ENCODE measurements around the gene SMCO4.

SMCO4 gene

DNA sequence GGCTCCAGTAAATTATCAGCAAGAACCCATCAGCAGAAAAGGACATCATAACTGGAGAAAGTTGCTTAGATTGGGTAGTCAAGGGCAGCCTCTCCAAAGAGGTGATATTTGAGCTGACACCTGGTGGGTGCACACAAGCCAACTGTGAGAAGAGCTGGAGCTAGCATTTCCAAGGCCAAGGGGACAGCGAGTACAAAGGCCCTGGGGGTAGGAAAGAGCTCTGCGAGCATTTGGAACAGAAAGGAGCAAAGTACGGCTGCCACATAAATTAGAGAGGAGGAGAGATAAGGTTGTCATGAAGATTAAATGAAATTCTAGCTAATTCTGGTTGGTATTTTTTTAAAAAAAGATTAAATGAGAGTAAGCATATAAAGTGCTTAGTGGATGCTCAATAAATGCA lies 21.7 kb upstream of the SMCO4 start:
- POLR2A ChIA-PET (ENCODE audit: low non-redundant PET): no interaction called here
- TF ChIP-seq, protein P1, sequence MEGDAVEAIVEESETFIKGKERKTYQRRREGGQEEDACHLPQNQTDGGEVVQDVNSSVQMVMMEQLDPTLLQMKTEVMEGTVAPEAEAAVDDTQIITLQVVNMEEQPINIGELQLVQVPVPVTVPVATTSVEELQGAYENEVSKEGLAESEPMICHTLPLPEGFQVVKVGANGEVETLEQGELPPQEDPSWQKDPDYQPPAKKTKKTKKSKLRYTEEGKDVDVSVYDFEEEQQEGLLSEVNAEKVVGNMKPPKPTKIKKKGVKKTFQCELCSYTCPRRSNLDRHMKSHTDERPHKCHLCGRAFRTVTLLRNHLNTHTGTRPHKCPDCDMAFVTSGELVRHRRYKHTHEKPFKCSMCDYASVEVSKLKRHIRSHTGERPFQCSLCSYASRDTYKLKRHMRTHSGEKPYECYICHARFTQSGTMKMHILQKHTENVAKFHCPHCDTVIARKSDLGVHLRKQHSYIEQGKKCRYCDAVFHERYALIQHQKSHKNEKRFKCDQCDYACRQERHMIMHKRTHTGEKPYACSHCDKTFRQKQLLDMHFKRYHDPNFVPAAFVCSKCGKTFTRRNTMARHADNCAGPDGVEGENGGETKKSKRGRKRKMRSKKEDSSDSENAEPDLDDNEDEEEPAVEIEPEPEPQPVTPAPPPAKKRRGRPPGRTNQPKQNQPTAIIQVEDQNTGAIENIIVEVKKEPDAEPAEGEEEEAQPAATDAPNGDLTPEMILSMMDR (conservative IDR thresholded peaks at IDR 0.05; ENCODE audit: low read depth): no peak

GRCh38 chr11:93563857-93564256 lies 20.7 kb upstream of the SMCO4 start:
- ChIA-PET CTCF (no interaction called here), POLR2A (ENCODE audit: low non-redundant PET) (no interaction called here)
- TF ChIP-seq, protein P1 (conservative IDR thresholded peaks at IDR 0.05; ENCODE audit: low read depth): no peak
- no peak overlapping the region for H3K27ac ChIP-seq
- DNase-seq (ENCODE audit: low spot score): no peak

More for the DNA sequence above, 21.7 kb upstream of the SMCO4 start:
- CTCF ChIA-PET: interaction anchor here (0.6 kb wide), 1 partner anchor 58 kb away, joined by 4 read pairs; no protein-coding TSS in a partner anchor
- no peak for DNase-seq (ENCODE audit: low spot score)
- no peak overlapping the region for H3K27ac ChIP-seq

GRCh38 chr11:93560199-93560932 lies 17.2 kb upstream of the SMCO4 start:
- ChIA-PET POLR2A (ENCODE audit: low non-redundant PET) (no interaction called here), CTCF (interaction anchor here (0.6 kb wide), 1 partner anchor 94 kb away, joined by 4 read pairs; no protein-coding TSS in a partner anchor)
- TF ChIP-seq, protein P1 (conservative IDR thresholded peaks at IDR 0.05; ENCODE audit: low read depth): no peak
- no peak overlapping the region for H3K27ac ChIP-seq
- no peak for DNase-seq (ENCODE audit: low spot score)

DNA sequence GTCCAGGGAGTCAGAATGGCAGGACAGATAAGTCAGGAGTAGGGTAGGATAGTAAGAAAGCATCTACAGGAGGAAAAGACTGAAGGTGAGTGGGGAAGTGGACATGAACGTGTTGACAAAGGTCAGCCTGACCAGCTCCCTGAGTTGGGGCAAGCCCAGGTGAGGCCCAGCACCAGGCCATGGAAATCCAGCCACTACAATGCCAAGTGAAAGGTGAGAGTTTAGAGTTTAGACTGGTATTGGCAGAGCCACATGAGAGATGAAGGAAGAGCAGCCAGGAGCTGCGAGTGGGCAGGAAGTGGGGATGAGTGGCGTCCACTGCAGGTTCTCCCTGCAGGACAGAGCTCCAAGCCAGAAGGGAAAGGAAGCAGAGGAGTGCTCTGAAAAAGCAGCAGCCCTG lies 16.5 kb upstream of the SMCO4 start:
- POLR2A ChIA-PET (ENCODE audit: low non-redundant PET): no interaction called here
- TF ChIP-seq, protein P1 (conservative IDR thresholded peaks at IDR 0.05; ENCODE audit: low read depth): no peak
- H3K27ac ChIP-seq: no peak overlapping the region
- DNase-seq (ENCODE audit: low spot score): no peak
- CTCF ChIA-PET: interaction anchor here (0.5 kb wide), 1 partner anchor 187 kb away, joined by 4 read pairs; no protein-coding TSS in a partner anchor

DNA sequence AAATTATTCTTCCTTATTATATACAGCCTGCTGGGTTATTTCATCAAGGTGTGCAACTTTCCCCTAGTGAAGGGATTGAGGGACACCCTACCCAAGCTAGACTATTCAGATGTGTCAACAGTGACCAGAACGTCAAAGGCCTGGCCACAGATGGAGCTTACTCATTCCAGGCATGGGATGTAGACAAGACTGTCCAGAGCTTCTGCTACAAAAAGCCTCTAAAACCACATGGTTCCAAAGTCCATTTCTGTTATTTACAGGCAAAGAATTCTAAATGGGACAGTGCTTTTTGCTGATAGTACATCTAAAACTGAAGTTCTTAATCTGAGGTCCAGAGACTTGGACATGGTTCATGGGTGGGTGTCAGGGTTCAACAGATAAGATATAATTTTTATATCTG lies 9.7 kb upstream of the SMCO4 start:
- TF ChIP-seq, protein P1 (conservative IDR thresholded peaks at IDR 0.05; ENCODE audit: low read depth): no peak
- ChIA-PET POLR2A (ENCODE audit: low non-redundant PET) (no interaction called here), CTCF (interaction anchor here (0.6 kb wide), 1 partner anchor 222 kb away, joined by 3 read pairs; no protein-coding TSS in a partner anchor)
- H3K27ac ChIP-seq: no peak overlapping the region
- DNase-seq (ENCODE audit: low spot score): no peak

DNA sequence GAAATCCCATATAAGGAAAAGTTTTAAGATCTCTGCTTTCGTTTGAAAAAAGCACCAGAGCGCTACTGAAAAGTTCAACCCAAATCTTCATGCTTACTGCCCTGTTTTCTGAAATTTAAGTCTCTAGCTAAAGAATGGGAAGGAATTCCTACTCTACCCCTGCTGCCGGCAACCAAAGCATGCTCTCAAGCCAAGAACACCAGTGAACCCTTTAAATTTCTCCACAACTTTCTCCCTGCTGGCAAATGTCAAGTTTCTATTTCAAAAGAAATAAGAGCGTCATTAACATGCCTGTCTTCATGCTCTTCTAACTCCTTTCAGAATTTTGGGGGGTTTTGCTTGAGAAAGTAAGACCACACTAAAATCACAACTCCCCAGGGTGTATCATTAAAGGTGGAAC lies 6.8 kb upstream of the SMCO4 start:
- DNase-seq (ENCODE audit: low spot score): no peak
- H3K27ac ChIP-seq: no peak overlapping the region
- POLR2A ChIA-PET (ENCODE audit: low non-redundant PET): no interaction called here
- CTCF ChIA-PET: interaction anchor here (1.7 kb wide), 1 partner anchor 316 kb away, joined by 3 read pairs; no protein-coding TSS in a partner anchor
- TF ChIP-seq, protein P1 (conservative IDR thresholded peaks at IDR 0.05; ENCODE audit: low read depth): no peak
